SK-N-SH (cell line): Measurements from ENCODE around the gene TLL2. TPM values are rescaled to one million over a fixed set of nuclear protein-coding genes. Genes with fewer than 3 reads are reported as not detected.

ENCODE experiments used
- CTCF ChIA-PET: fragments of 300-600, 350-600 bp; formaldehyde crosslinking; extraction: SDS; loops from one replicate; lab custom pipeline; 2021; lab: Yijun Ruan, JAX
- POLR2A ChIA-PET: fragments of 350-600 bp; sonication (Branson Sonifier 250); formaldehyde crosslinking; extraction: SDS; loops from one replicate; lab custom pipeline; 2020; ENCODE audit warnings: antibody characterized with exemption, inconsistent platforms; lab: Yijun Ruan, JAX
- DNase-seq: peaks from one replicate; pipeline ENCODE4 v3.0.0; 2012
- H2AFZ ChIP-seq: fragments of 200-600 bp; sonication (generic); 2 replicates; pipeline ENCODE4 v1.8.1; 2016; ENCODE audit warnings: antibody characterized with exemption, mild to moderate bottlenecking, low read depth
- H3F3A ChIP-seq: fragments of 200-600 bp; sonication (generic); replicated peaks from 2 replicates; pipeline ENCODE3; 2016; ENCODE audit warnings: antibody characterized with exemption, mild to moderate bottlenecking; ENCODE audit not compliant: insufficient read depth
- H3K27ac ChIP-seq, 2 experiments: fragments of 200-500 bp in 1 of 2; fragments of 200-600 bp in 1 of 2; sonication (Bioruptor generic) in 1 of 2; sonication (generic), shearing (Covaris generic) in 1 of 2; 2 replicates each; pipeline versions ENCODE4 v1.5.1 to v1.6.1; 2014 to 2016; ENCODE audit warnings: low read depth in 2 of 2, inconsistent platforms in 1 of 2, low read length in 1 of 2, mild to moderate bottlenecking in 1 of 2, mixed read lengths in 1 of 2
- H3K27me3 ChIP-seq: fragments of 200-600 bp; sonication (generic), shearing (Covaris generic); 2 replicates; pipeline ENCODE4 v1.6.1; 2016; ENCODE audit warnings: mixed run types; ENCODE audit not compliant: insufficient read depth
- H3K36me3 ChIP-seq, 2 experiments: fragments of 200-500 bp in 1 of 2; fragments of 200-600 bp in 1 of 2; sonication (Bioruptor generic) in 1 of 2; sonication (generic) in 1 of 2; replicated peaks in 1 of 2; 2 replicates each; pipeline versions ENCODE3 to v1.5.1; 2014 to 2016; ENCODE audit warnings: low read length in 1 of 2, mild to moderate bottlenecking in 1 of 2; ENCODE audit not compliant: insufficient read depth in 2 of 2, control insufficient read depth in 1 of 2
- H3K4me1 ChIP-seq, 2 experiments: fragments of 200-500 bp in 1 of 2; fragments of 200-600 bp in 1 of 2; sonication (Bioruptor generic) in 1 of 2; sonication (generic), shearing (Covaris generic) in 1 of 2; 2 replicates each; pipeline versions ENCODE4 v1.5.1 to v1.6.1; 2014 to 2016; ENCODE audit warnings: low read depth in 1 of 2, low read length in 1 of 2, mixed run types in 1 of 2; ENCODE audit not compliant: insufficient read depth in 2 of 2, control insufficient read depth in 1 of 2
- H3K4me2 ChIP-seq: fragments of 200-600 bp; sonication (generic), shearing (Covaris generic); 2 replicates; pipeline ENCODE4 v1.6.1; 2017; ENCODE audit warnings: mixed run types
- H3K4me3 ChIP-seq, 2 experiments: fragments of 200-500 bp in 1 of 2; fragments of 200-600 bp in 1 of 2; sonication (Bioruptor generic) in 1 of 2; sonication (generic), shearing (Covaris generic) in 1 of 2; 2 replicates each; pipeline versions ENCODE4 v1.5.1 to v1.8.1; 2014 to 2016; ENCODE audit warnings: low read depth in 2 of 2, inconsistent platforms in 1 of 2, low read length in 1 of 2, mild to moderate bottlenecking in 1 of 2, mixed read lengths in 1 of 2, moderate library complexity in 1 of 2
- H3K79me2 ChIP-seq: fragments of 200-600 bp; sonication (generic); 2 replicates; pipeline ENCODE4 v1.8.1; 2017; ENCODE audit warnings: mild to moderate bottlenecking; ENCODE audit not compliant: insufficient read depth
- H3K9ac ChIP-seq: fragments of 200-600 bp; sonication (generic); 2 replicates; pipeline ENCODE4 v1.6.1; 2017; ENCODE audit warnings: mixed run types
- H3K9me2 ChIP-seq: fragments of 200-600 bp; sonication (generic); 2 replicates; pipeline ENCODE4 v1.6.1; 2017; ENCODE audit warnings: mixed run types
- H3K9me3 ChIP-seq: fragments of 200-600 bp; sonication (generic); 2 replicates; pipeline ENCODE4 v1.6.1; 2017; ENCODE audit warnings: mixed run types, mild to moderate bottlenecking, moderate library complexity
- H4K20me1 ChIP-seq: fragments of 200-600 bp; sonication (generic); 2 replicates; pipeline ENCODE4 v1.6.1; 2017; ENCODE audit warnings: mild to moderate bottlenecking, mixed run types; ENCODE audit not compliant: insufficient read depth
- CHD2 ChIP-seq: fragments of 150-350 bp; IDR thresholded peaks from 2 replicates; pipeline ENCODE4 v1.6.1; 2018; ENCODE audit warnings: low read length; ENCODE audit not compliant: partially characterized antibody
- ELF1 ChIP-seq: IDR thresholded peaks from 2 replicates; pipeline ENCODE4 v1.4.0; 2012
- FOXM1 ChIP-seq: IDR thresholded peaks from 2 replicates; pipeline ENCODE4 v1.4.0; 2012; ENCODE audit warnings: low read depth, mild to moderate bottlenecking
- GATA2 ChIP-seq: sonication (generic); formaldehyde crosslinking; IDR thresholded peaks from 2 replicates; pipeline ENCODE4 v1.5.0; 2020; ENCODE audit warnings: mild to moderate bottlenecking, missing genetic modification reagents
- IRF3 ChIP-seq: fragments of 150-350 bp; IDR thresholded peaks from 2 replicates; pipeline ENCODE4 v1.6.1; 2016; ENCODE audit warnings: mild to moderate bottlenecking, low read depth, low read length
- MEF2A ChIP-seq: IDR thresholded peaks from 2 replicates; pipeline ENCODE4 v1.4.0; 2012; ENCODE audit warnings: low read depth, borderline replicate concordance
- NFIC ChIP-seq: IDR thresholded peaks from 2 replicates; pipeline ENCODE4 v1.4.0; 2012; ENCODE audit warnings: borderline replicate concordance
- POLR2AphosphoS5 ChIP-seq: IDR thresholded peaks from 2 replicates; pipeline ENCODE4 v1.6.1; 2012; ENCODE audit warnings: low read depth, low read length
- RCOR1 ChIP-seq: fragments of 150-350 bp; IDR thresholded peaks from 2 replicates; pipeline ENCODE4 v1.6.1; 2017; ENCODE audit warnings: antibody characterized with exemption, low read length
- RFX5 ChIP-seq: IDR thresholded peaks from 2 replicates; pipeline ENCODE4 v1.6.1; 2012; ENCODE audit warnings: mild to moderate bottlenecking, improper control_type of control experiment, low read length
- SIN3A ChIP-seq: IDR thresholded peaks from 2 replicates; pipeline ENCODE4 v1.6.1; 2012; ENCODE audit warnings: low read depth, mild to moderate bottlenecking, low read length, moderate library complexity, borderline replicate concordance
- SMC3 ChIP-seq: IDR thresholded peaks from 2 replicates; pipeline ENCODE4 v1.6.1; 2012; ENCODE audit warnings: low read depth, low read length, improper control_type of control experiment
- TAF1 ChIP-seq: IDR thresholded peaks from 2 replicates; pipeline ENCODE4 v1.6.1; 2012; ENCODE audit warnings: low read depth, mild to moderate bottlenecking, low read length, moderate library complexity, borderline replicate concordance
- TCF12 ChIP-seq: IDR thresholded peaks from 2 replicates; pipeline ENCODE4 v1.4.0; 2012
- TEAD4 ChIP-seq: IDR thresholded peaks from 2 replicates; pipeline ENCODE4 v1.4.0; 2012; ENCODE audit warnings: mild to moderate bottlenecking, borderline replicate concordance; ENCODE audit not compliant: insufficient read depth
- YY1 ChIP-seq: IDR thresholded peaks from 2 replicates; pipeline ENCODE4 v1.4.0; 2012; ENCODE audit warnings: low read depth, mild to moderate bottlenecking
- WGBS: methylation state at CpG from one replicate; pipeline ENCODE4 v1.1.6; 2017; ENCODE audit warnings: low lambda C conversion rate; 5-methylcytosine and 5-hydroxymethylcytosine counted together
- polyA plus RNA-seq, 3 experiments: library from polyadenylated mRNA; depleted of rRNA; stranded (reverse); fragments of >200 nt; gene quantifications; 2 replicates each; pipeline ENCODE4 v1.2.3, GENCODE V29; 2012
- TF ChIP-seq, protein P1 (sequence below): IDR thresholded peaks from 2 replicates; pipeline ENCODE4 v1.4.0; 2012; ENCODE audit warnings: low read depth, borderline replicate concordance
- TF ChIP-seq, protein P2 (sequence below): fragments of 150-350 bp; IDR thresholded peaks from 2 replicates; pipeline ENCODE4 v1.6.1; 2017; ENCODE audit warnings: antibody characterized with exemption, low read length, low read depth, borderline replicate concordance
- TF ChIP-seq, protein P3 (sequence below): fragments of 200-600 bp; sonication (generic); IDR thresholded peaks from 2 replicates; pipeline ENCODE4 v1.6.1; 2017; ENCODE audit warnings: antibody characterized with exemption, mild to moderate bottlenecking, moderate library complexity
- TF ChIP-seq, protein P4 (sequence below): IDR thresholded peaks from 2 replicates; pipeline ENCODE4; 2012

TLL2 gene
- polyA plus RNA-seq, 1 of the 3 experiments (the other 2 are of a cell fraction), result 0.36 TPM

DNA sequence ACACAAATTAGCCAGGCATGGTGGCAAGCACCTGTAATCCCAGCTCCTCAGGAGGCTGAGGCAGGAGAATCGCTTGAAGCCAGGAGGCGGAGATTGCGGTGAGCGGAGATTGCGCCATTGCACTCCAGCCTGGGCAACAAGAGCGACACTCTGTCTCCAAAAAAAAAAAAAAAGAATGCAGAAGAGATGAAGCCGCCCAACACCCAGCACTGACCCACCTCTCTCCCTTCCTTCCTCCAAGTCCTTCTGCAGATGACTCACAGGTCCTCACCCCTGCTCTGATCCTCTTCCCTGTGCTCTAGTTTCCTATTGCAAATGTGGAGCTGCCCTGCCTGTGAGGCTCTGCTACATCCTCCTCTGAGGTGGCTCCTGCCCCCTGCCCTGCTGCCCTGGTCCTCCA, 132.9 kb downstream of the TLL2 start:
- H3K27ac ChIP-seq, result no peak overlapping the region
- H4K20me1 ChIP-seq, result no peaks in the 10 kb centered on the region
- no peak for DNase-seq

DNA sequence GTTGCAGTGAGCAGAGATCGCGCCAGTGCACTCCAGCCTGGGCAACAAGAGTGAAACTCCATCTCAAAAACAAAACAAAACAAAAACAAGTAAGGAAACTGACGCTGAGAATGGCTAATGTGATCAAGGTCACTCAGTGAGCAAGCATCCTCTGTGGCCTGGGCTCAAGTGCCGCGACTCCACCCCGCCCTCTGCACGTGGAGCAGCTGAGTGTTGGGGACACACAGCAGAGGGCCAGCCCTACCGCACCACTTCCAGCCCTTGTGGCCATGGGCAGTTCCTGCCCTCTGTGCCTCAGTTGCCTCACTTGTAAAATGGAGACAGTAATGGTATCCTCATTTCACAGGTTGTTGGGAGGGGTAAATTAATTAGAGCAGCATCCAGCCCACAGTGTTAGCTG, 134.0 kb downstream of the TLL2 start:
- H3F3A ChIP-seq, result no peaks in the 10 kb centered on the region
- DNase-seq, result no peak
- no peak overlapping the region for H2AFZ ChIP-seq
- H3K4me1 ChIP-seq, result peaks cover 0 to 13% of the 10 kb centered on the region in 2 experiments; a peak in 2 of 4 replicates
- ChIA-PET CTCF (interaction anchor here (1.1 to 2.3 kb wide), 2 partner anchors 9 to 40 kb away, joined by 5 to 18 read pairs; no protein-coding TSS in a partner anchor), POLR2A (no interaction called here)
- no peak overlapping the region for H3K27ac ChIP-seq
- no peaks in the 10 kb centered on the region for H3K79me2 ChIP-seq
- H3K27me3 ChIP-seq, result no peaks in the 10 kb centered on the region
- 82% methylated on average over 8 of the region's 8 CpGs for WGBS
- H3K36me3 ChIP-seq, result no peaks in the 10 kb centered on the region
- no peak overlapping the region for H3K9ac ChIP-seq
- no peaks in the 10 kb centered on the region for H3K9me2 ChIP-seq
- H3K4me2 ChIP-seq, result no peak overlapping the region
- no peak overlapping the region for H3K4me3 ChIP-seq
- H3K9me3 ChIP-seq, result no peaks in the 10 kb centered on the region
- no peaks in the 10 kb centered on the region for H4K20me1 ChIP-seq
- no peak for TF ChIP-seq YY1
- no peak for TF ChIP-seq TCF12
- no peak for TF ChIP-seq GATA2 (CRISPR knock-in tag)
- no peak for TF ChIP-seq SMC3
- no peak for TF ChIP-seq IRF3
- TF ChIP-seq TEAD4, result no peak
- TF ChIP-seq RCOR1, result no peak
- no peak for TF ChIP-seq MEF2A
- no peak for TF ChIP-seq TAF1
- no peak for TF ChIP-seq NFIC

More for the DNA sequence above, 132.9 kb downstream of the TLL2 start:
- H3K4me3 ChIP-seq, result no peak overlapping the region
- 95% methylated on average over 7 of the region's 7 CpGs for WGBS
- POLR2A ChIA-PET, result no interaction called here
- H3K9ac ChIP-seq, result no peak overlapping the region
- CTCF ChIA-PET, result interaction anchor here (6.8 kb wide), 1 partner anchor 14 kb away, joined by 52 read pairs; no protein-coding TSS in a partner anchor
- no peaks in the 10 kb centered on the region for H3K9me3 ChIP-seq
- no peak overlapping the region for H3K4me2 ChIP-seq
- no peaks in the 10 kb centered on the region for H3K27me3 ChIP-seq
- H3K9me2 ChIP-seq, result no peaks in the 10 kb centered on the region
- TF ChIP-seq ELF1 (no peak), CHD2 (no peak), POLR2AphosphoS5 (no peak), FOXM1 (no peak), GATA2 (CRISPR knock-in tag) (no peak), TEAD4 (no peak), SMC3 (no peak), RFX5 (no peak), SIN3A (no peak)
- TF ChIP-seq, protein P1, sequence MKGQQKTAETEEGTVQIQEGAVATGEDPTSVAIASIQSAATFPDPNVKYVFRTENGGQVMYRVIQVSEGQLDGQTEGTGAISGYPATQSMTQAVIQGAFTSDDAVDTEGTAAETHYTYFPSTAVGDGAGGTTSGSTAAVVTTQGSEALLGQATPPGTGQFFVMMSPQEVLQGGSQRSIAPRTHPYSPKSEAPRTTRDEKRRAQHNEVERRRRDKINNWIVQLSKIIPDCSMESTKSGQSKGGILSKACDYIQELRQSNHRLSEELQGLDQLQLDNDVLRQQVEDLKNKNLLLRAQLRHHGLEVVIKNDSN, result no peak
- TF ChIP-seq, protein P2, sequence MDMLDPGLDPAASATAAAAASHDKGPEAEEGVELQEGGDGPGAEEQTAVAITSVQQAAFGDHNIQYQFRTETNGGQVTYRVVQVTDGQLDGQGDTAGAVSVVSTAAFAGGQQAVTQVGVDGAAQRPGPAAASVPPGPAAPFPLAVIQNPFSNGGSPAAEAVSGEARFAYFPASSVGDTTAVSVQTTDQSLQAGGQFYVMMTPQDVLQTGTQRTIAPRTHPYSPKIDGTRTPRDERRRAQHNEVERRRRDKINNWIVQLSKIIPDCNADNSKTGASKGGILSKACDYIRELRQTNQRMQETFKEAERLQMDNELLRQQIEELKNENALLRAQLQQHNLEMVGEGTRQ, result no peak
- TF ChIP-seq, protein P3, sequence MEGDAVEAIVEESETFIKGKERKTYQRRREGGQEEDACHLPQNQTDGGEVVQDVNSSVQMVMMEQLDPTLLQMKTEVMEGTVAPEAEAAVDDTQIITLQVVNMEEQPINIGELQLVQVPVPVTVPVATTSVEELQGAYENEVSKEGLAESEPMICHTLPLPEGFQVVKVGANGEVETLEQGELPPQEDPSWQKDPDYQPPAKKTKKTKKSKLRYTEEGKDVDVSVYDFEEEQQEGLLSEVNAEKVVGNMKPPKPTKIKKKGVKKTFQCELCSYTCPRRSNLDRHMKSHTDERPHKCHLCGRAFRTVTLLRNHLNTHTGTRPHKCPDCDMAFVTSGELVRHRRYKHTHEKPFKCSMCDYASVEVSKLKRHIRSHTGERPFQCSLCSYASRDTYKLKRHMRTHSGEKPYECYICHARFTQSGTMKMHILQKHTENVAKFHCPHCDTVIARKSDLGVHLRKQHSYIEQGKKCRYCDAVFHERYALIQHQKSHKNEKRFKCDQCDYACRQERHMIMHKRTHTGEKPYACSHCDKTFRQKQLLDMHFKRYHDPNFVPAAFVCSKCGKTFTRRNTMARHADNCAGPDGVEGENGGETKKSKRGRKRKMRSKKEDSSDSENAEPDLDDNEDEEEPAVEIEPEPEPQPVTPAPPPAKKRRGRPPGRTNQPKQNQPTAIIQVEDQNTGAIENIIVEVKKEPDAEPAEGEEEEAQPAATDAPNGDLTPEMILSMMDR, result no peak
- TF ChIP-seq, protein P4, sequence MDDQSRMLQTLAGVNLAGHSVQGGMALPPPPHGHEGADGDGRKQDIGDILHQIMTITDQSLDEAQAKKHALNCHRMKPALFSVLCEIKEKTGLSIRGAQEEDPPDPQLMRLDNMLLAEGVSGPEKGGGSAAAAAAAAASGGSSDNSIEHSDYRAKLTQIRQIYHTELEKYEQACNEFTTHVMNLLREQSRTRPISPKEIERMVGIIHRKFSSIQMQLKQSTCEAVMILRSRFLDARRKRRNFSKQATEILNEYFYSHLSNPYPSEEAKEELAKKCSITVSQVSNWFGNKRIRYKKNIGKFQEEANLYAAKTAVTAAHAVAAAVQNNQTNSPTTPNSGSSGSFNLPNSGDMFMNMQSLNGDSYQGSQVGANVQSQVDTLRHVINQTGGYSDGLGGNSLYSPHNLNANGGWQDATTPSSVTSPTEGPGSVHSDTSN, result no peak
- no peaks in the 10 kb centered on the region for H3K79me2 ChIP-seq
- no peaks in the 10 kb centered on the region for H3K36me3 ChIP-seq
- H3K4me1 ChIP-seq, result peaks cover 0 to 6% of the 10 kb centered on the region in 2 experiments; a peak in 2 of 4 replicates
- no peak overlapping the region for H2AFZ ChIP-seq
- H3F3A ChIP-seq, result no peaks in the 10 kb centered on the region
